CD4-positive, alpha-beta T cell treated with Interleukin-15 for 1 hour (primary cell): ENCODE measurements around the gene ZNF846.
"Not testable (repeated sequence)": the region's sequence is repeated elsewhere in the genome, so short reads cannot be mapped to it uniquely, and the experiment has no call there.

ENCODE experiments used
- DNase-seq: peaks from one replicate; pipeline ENCODE4 v3.0.0-alpha.2; 2020

The ZNF846 gene

DNA sequence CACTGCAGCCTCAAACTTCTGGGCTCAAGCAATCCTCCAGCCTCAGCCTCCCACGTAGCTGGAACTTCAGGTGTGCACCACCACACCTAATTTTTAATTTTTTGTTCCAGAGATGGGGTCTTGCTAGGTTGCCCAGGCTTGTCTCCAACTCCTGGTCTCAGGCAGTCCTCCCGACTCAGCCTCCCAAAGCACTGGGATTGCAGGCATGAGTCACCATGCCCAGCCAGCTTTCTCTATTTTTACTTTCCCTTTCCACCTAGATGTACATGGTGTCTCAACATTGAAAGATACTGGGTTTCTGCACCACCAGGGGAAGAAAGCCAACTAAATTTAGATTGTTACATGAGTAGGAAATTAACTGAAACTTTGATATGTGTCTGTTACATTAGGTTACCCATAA lies 13.8 kb upstream of the ZNF846 start:
- no peak for DNase-seq

DNA sequence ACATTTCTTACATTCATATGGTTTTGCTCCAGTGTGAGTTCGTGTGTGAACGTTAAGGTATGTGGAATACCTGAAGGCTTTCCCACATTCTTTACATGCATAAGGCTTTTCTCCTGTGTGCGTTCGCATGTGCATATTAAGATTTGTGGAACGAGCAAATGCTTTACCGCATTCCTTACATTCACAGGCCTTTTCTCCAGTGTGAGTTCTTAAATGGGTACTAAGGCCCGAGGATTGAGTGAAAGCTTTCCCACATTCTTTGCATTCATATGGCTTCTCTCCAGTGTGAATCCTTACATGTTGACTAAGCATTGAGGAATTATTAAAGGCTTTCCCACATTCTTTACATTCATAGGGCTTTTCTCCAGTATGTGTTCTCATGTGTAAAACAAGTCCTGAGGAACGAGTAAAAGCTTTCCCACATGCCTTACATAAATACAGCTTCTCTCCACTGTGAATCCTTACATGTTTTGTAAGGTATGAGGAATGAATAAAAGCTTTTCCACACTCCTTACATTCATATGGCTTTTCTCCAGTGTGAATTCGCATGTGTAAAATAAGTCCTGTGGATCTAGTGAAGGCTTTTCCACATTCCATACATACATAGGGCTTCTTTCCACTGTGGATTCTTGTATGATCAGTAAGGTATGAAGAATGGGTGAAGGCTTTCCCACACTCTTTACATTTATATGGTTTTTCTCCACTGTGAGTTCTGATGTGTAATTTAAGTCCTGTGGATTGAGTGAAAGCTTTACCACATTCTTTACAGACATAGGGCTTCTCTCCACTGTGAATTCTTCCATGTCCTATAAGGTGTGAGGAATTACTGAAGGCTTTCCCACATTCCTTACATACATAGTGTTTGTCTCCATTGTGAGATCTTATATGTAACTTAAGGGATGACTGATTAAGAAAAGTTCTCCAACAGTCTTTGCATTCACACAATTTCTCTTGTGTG lies 10.7 kb downstream of the ZNF846 start:
- no peak for DNase-seq

DNA sequence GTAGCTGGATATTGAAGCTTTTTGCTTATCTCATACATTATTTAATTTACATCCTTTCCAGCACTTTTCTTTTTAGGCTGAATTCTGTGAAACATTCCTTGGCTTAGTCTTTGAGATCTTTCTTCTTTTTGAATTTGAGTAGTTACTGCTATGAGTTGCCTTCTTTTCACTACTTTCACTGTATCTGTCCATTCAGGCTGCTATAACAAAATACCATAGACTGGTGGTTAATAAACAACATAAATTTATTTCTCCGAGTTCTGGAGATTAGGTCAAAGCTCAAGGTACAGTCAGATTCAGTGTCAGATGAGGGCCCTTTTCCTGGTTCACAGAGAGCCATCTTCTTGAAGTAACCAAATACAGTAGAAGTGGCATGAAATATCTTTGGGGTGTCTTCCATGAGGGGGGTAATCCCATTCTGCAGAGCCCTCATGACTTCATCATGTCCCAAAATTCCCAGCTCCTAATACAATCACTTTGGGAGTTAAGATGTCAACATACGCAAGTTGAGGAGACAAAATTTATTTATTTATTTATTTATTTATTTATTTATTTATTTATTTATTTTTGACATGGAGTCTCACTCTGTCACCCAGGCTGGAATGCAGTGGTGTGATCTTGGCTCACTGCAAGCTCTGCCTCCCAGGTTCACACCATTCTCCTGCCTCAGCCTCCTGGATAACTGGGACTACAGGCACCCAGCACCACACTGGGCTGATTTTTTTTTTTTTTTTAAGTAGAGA lies 15.7 kb downstream of the ZNF846 start:
- DNase-seq = no peak

DNA sequence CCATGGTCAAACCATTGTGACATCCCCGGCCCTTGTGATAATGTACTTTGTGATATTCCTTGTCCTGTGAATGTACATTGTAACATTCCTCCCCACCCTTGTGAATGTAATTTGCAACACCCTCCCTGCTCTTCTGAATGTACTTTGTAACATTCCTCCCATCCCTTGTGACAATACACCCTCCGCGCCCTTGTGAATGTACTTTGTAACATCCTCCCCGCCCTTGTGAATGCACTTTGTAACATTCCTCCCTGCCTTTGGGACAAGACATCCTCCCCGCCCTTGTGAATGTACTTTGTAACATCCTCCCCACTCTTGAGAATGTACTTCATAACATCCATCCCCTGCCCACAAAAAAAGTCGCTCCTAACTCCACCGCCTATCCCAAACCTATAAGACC lies 17.1 kb downstream of the ZNF846 start:
- DNase-seq = no peak

DNA sequence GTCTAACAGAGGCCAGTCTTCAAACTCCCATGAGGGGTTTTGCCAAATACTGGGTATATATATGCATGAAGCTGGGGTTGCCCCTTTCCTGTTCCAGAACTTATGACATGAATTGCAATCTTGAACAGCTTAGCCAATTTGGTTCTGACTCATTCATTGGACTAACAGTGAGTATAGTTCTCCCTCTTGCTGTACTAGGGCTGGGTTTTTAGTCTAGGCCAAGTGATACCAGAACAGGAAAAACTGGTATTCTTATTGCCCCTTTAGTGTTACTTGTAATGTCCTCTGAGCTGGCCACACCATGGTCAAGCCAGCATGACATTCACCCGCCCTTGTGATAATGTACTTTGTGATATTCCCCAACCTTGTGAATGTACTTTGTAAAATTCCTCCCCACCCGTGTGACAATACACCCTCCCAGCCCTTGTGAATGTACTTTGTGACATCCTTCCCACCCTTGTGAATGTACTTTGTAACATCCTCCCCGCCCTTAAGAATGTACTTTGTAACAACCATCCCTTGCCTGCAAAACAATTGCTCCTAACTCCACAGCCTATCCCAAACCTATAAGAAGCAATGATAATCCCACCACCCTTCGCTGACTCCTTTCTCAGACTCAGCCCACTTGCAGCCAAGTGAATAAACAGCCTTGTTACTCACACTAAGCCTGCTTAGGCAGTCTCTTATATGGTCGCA lies 26.9 kb downstream of the ZNF846 start:
- DNase-seq = no peak

DNA sequence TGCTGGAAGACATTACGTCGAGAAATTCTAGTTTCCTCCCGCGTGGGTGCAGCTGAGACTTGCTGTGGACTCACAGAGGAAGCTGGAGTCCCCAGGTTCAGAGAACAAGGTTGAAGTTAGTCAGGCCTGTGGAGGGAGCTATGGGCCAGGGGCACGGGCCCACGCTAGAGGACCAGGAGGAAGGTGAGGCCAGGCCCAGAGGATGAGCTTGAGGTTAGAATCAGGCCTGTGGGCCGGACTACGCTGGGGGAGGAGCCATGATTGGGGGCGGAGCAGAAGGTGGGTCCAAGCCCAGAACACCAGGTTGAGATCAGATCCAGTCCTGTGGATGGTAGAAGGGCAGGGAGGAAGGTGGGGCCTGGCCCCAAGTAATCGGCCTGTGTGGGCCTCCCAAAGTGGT lies 32.6 kb downstream of the ZNF846 start:
- no peak for DNase-seq

DNA sequence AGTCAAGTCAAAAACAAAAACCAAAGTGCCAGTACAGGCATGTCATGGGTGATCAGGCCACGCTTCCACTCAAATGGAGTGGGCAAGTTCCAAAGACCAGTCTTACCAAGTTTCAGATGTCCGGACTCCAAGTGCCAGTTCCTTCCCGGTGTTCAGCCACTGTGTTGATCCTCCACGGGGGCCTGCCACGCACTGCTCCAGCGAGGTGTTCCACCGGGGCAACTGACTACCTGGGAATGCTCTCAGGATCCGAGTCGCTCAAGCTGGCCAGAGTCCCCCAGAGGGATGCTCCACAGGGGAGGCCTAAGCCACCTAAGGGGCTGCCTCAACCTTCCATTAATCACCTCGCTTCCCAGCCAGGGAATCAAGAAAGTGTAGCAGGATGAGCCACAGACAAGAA lies 38.5 kb downstream of the ZNF846 start:
- not testable (repeated sequence) for DNase-seq

DNA sequence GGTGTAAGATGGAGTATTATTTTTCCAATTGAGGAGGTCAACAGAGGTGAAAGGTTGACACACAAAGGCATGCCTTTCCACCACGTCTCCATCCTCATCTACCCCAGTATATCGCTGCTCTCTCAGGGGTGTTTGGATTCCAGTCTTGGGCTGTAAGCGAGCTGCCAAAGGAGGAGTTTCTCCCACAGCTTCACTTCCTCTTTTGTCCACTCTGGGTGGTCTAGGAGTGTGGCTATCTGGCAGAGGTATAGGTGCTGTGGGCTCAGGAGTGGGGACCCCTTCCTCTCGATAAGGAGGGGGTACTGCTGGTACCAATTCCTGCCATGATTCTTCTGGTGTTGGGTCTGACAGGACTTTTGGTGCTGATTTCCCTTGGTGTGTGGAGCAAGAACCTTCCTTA lies 39.4 kb downstream of the ZNF846 start:
- no peak for DNase-seq

DNA sequence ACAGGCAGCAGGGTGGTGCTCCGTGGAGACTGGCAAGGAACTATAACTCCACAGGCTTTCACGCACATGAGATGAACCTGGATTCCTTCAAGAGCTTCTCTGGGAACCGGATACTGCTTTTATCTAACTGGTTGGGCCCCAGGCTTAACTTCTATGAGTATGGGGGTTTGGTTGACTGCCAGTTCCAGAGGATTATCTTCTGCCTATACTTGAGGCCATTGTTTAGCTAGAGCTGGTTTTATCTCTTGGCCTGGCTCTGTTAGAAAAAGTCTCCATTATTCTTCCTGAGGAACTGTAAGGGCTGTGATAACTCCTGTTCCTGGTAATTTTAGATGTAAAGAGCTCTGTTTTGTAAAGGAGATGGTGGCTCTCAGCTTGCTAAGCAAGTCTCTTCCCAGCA lies 40.9 kb downstream of the ZNF846 start:
- DNase-seq = no peak

DNA sequence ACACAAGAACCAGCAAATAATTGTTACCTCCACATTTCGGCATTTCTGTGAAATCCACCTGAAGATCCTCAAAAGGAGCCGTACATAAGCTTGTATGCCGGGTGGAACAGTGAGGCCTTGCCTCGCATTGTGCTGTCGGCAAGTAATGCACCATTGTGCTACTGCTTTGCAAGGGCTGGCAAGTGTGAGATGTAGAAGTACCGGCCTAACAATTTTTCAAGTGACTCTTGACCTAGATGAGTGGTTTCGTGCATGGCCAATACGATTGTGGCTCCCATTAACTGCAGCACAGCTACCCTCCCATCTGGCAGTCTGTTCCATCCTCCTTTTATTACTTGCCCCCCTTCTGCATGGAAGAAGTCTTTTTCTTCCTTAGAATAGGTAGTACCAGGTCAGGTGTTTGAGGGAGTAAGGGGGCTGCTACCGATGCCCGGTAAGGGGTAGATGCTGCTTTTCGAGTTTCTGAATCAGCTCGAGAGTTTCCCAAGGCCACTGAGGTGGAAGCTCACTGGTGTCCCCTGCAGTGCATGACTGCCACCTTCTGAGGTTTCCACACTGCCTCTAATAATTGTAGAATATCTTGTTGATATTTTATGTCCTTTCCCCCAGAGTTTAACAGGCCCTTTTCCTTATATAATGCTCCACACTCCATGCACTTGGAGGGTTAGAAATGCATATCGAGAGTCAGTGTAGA lies 42.9 kb downstream of the ZNF846 start:
- not testable (repeated sequence) for DNase-seq

DNA sequence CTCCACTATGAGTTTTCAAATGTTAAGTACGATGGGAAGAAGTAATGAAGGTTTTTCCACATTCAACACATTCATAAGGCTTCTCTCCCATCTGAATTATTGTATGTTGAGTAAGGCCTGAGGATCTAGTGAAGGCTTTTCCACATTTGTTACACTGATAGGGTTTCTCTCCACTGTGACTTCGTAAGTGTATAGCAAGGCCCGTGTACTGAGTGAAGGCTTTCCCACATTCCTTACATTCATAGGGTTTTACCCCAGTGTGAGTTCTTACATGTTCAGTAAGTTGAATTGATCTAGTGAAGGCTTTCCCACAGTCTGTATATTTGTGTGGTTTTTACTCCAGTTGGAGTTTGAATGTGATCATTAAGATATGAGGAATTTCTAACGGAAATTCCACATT lies 44.4 kb downstream of the ZNF846 start:
- DNase-seq = no peak

DNA sequence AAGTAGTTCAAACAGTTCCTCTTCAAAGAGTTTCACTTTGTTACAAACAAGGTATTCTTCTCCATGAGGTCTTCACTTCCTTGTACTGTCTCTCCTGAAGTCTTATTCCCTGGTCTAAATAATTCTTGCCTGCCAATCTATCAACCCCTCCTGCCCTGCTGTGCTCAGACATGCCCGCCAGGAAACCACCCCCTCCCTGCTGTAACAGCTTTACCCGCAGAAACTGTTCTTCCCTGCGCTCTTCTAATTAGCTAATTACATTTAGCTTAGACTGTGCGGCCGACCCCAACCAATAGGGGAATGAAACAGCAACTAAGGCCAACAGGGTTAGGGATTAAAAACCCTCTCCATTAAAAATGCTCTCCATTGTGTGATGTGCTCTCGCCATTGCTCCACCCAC lies 46.7 kb downstream of the ZNF846 start:
- DNase-seq = no peak

DNA sequence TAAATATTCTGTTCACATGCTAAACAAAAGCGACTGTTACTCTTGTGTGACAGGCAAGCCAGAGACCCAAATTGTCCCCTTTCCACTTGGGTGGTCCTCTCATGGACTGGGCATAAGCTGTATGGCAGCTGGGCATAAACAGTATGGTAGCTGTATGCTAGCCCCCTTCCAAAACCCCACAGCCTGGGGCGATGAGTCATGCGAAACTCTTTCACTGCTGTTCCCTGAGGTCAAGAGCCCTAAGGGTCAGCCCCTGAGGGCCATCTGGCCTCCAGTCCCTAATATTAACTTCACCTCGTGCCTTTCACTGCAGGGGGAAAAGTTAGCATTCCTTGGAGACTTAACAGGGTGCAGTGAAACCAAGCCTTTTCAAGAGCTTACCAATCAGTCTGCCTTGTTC lies 48.0 kb downstream of the ZNF846 start:
- no peak for DNase-seq

DNA sequence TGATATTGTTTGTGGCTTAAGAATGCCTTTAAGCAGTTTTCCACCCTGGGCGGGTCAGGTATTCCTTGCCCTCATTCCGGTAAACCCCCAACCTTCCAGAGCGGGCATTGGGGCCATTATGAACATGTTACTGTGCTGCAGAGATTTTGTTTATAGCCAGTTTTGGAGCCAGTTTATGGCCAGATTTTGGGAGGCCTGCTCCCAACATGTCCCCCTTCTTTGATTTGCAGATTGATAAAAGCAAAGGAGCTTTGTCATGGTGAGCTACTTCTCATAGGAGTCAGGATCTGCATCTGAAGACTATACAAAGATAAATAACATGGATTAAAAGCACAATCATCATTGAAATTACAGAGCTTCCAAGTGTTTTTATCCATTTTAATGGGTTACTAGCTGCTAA lies 56.7 kb downstream of the ZNF846 start:
- no peak for DNase-seq

DNA sequence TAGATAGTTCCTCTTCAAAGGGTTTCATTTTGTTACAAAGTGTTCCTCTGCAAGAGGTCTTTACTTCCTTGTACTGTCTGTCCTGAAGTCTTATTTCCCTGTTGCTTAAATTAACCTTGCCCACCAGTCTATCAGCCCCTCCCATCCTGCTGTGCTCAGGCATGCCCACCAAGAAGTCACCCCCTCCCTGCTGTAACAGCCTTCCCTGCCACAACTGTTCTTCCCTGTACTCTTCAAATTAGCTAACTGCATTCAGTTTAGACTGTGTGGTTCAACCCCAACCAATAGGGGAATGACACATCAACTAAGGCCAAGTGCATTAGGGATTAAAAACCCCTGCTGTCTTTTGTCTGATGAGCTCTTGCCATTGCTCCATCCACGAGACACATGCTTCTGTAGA lies 59.2 kb downstream of the ZNF846 start:
- no peak for DNase-seq

DNA sequence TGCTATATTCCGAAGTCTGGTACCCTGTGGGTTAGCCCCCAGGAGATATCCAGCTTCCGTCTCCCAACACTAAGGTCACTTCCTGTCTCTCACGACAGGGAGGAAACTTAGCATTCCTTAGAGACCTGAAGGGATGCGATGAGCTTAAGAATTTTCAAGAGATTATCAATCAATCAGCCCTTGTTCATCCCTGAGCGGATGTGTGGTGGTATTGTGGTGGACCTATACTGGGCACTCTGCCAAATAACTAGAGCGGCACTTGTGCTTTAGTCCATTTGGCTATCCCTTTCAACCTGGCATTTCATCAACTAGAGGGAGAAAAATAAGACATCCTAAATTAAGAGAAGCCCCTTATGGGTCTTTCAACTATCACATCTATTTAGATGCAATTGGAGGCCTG lies 62.7 kb downstream of the ZNF846 start:
- DNase-seq = no peak

DNA sequence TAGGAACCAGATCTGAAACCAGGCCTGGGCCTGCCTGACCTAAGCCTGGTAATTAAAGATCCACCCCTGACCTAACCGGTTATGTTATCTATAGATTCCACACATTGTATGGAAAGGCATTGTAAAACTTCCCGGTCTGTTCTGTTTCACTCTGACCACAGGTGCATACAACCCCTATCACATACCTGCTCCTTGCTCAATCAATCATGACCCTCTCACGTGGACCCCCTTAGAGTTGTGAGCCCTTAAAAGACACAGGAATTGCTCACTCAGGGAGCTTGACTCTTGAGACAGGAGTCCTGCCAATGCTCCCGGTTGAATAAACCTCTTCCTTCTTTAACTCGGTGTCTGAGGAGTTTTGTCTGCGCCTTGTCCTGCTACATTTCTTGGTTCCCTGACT lies 66.4 kb downstream of the ZNF846 start:
- DNase-seq = no peak
